SU-DHL-6 (cell line): ENCODE data around the gene CD8B.
"Not testable (repeated sequence)": the region's sequence is repeated elsewhere in the genome, so short reads cannot be mapped to it uniquely, and the experiment has no call there.

Experiments
- H2AFZ ChIP-seq: fragments of 200-600 bp; sonication (generic); 2 replicates; pipeline ENCODE4 v1.6.1; 2014; ENCODE audit warnings: low read depth, mild to moderate bottlenecking, moderate library complexity, mixed read lengths, antibody characterized with exemption, low read length; ENCODE audit not compliant: severe bottlenecking
- H3F3A ChIP-seq: fragments of 200-600 bp; shearing (Covaris generic); 2 replicates; pipeline ENCODE4 v1.6.0; 2016; ENCODE audit warnings: antibody characterized with exemption, mild to moderate bottlenecking; ENCODE audit not compliant: insufficient read depth
- H3K27ac ChIP-seq: fragments of 200-600 bp; sonication (generic); 2 replicates; pipeline ENCODE4 v1.5.1; 2016; ENCODE audit warnings: low read depth, mild to moderate bottlenecking, low read length, moderate library complexity, mixed read lengths
- H3K27me3 ChIP-seq: fragments of 200-600 bp; sonication (generic), shearing (Covaris generic); 2 replicates; pipeline ENCODE4 v1.6.0; 2014; ENCODE audit warnings: mild to moderate bottlenecking, low read length
- H3K36me3 ChIP-seq: fragments of 200-600 bp; sonication (generic); 2 replicates; pipeline ENCODE4 v1.6.1; 2014; ENCODE audit warnings: mild to moderate bottlenecking, low read length, mixed read lengths
- H3K4me2 ChIP-seq: fragments of 300-600, 200-600 bp; shearing (Covaris generic), sonication (generic); 2 replicates; pipeline ENCODE4 v1.6.0; 2014; ENCODE audit warnings: low read length, low read depth, mild to moderate bottlenecking; ENCODE audit not compliant: poor library complexity, severe bottlenecking
- H3K4me3 ChIP-seq: fragments of 200-600 bp; sonication (generic); 2 replicates; pipeline ENCODE4 v1.5.1; 2014; ENCODE audit warnings: antibody characterized with exemption, low read length, mild to moderate bottlenecking, mixed read lengths; ENCODE audit not compliant: insufficient read depth, poor library complexity, severe bottlenecking
- H3K79me2 ChIP-seq: fragments of 200-600 bp; sonication (generic); 2 replicates; pipeline ENCODE4 v1.6.1; 2014; ENCODE audit warnings: mild to moderate bottlenecking, low read length, moderate library complexity; ENCODE audit not compliant: insufficient read depth
- H3K9ac ChIP-seq: fragments of 200-600 bp; sonication (generic); 2 replicates; pipeline ENCODE4 v1.7.0; 2014; ENCODE audit warnings: mild to moderate bottlenecking, low read length
- H3K9me2 ChIP-seq: fragments of 200-600 bp; sonication (generic); replicated peaks from 2 replicates; pipeline ENCODE4 v1.6.1; 2014; ENCODE audit warnings: low read length; ENCODE audit not compliant: insufficient read depth
- H3K9me3 ChIP-seq: fragments of 200-600 bp; sonication (generic); 2 replicates; pipeline ENCODE4 v1.6.1; 2014; ENCODE audit warnings: low read length, mixed read lengths; ENCODE audit not compliant: insufficient read depth
- H4K20me1 ChIP-seq: fragments of 200-600 bp; sonication (generic); 2 replicates; pipeline ENCODE4 v1.6.1; 2014; ENCODE audit warnings: low read depth, mild to moderate bottlenecking, antibody characterized with exemption, low read length, moderate library complexity, mixed read lengths

The CD8B gene

GRCh38 chr2:86861628-86862379 is at the start of gene CD8B:
Gene CD8B (minus strand): TSS chr2:86861886. CDS start chr2:86861865, 21 bp downstream.
- H3F3A ChIP-seq, H4K20me1 ChIP-seq, H3K27me3 ChIP-seq, H3K9ac ChIP-seq, H3K79me2 ChIP-seq, H3K36me3 ChIP-seq, H3K4me3 ChIP-seq, H3K9me2 ChIP-seq, H3K9me3 ChIP-seq, H3K4me2 ChIP-seq, H2AFZ ChIP-seq, H3K27ac ChIP-seq: not testable (repeated sequence)

DNA sequence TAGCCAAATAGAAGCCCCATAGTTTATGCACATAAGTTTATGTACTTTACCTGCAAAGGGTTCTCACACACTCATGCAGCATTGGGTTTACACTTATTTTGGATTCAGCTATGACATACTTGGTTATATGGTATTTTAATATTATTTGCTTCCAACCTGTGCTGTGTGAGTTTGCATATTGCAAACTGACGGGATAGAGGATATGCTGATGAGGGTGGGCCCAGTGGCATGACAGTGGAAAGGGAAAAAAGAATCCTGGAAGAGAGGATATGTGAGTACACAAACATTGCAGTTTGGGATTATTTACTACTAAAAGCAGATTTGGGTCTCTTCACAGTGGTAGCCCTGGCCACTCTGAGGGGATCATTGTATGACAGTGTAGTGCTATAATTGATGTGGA is 44.2 kb upstream of the CD8B start:
- not testable (repeated sequence) for H3K9ac ChIP-seq, H3K36me3 ChIP-seq, H3K4me3 ChIP-seq, H3K4me2 ChIP-seq, H4K20me1 ChIP-seq, H3K79me2 ChIP-seq, H2AFZ ChIP-seq, H3K9me2 ChIP-seq, H3K9me3 ChIP-seq, H3K27me3 ChIP-seq, H3K27ac ChIP-seq, H3F3A ChIP-seq

GRCh38 chr2:86900687-86901086 is 39.0 kb upstream of the CD8B start:
- not testable (repeated sequence) for H3K27me3 ChIP-seq, H3K79me2 ChIP-seq, H3K9me3 ChIP-seq, H4K20me1 ChIP-seq, H3F3A ChIP-seq, H3K4me3 ChIP-seq, H3K36me3 ChIP-seq, H3K9ac ChIP-seq, H3K27ac ChIP-seq, H3K9me2 ChIP-seq, H2AFZ ChIP-seq, H3K4me2 ChIP-seq

GRCh38 chr2:86886026-86886425 is 24.3 kb upstream of the CD8B start:
- H4K20me1 ChIP-seq, H3K36me3 ChIP-seq, H3K9me3 ChIP-seq, H2AFZ ChIP-seq, H3F3A ChIP-seq, H3K9ac ChIP-seq, H3K79me2 ChIP-seq, H3K27me3 ChIP-seq, H3K4me3 ChIP-seq, H3K27ac ChIP-seq, H3K4me2 ChIP-seq, H3K9me2 ChIP-seq: not testable (repeated sequence)

DNA sequence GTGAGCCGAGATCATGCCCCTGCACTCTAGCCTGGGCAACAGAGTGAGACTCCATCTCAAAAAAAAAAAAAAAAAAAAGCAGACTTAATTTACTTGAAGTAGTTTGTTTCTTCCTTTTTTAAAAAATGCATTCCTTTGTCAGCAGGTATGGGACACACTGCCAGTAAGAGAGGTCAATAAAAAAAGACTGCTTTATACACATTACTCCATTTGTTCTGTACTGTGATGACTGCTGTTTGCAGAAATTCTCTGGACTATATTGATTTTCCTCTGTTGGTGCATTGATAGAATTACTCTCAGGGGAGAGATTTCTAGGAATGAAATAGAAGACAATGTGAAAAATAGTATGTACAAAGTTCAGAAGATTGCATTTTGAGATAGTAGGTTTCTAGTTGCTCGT is 21.2 kb upstream of the CD8B start:
- not testable (repeated sequence) for H3K27me3 ChIP-seq, H3K27ac ChIP-seq

GRCh38 chr2:86882118-86882665 is 20.5 kb upstream of the CD8B start:
- H3K9ac ChIP-seq, H3K4me2 ChIP-seq, H3K27ac ChIP-seq, H3K9me2 ChIP-seq, H3F3A ChIP-seq, H3K79me2 ChIP-seq, H4K20me1 ChIP-seq, H3K4me3 ChIP-seq, H2AFZ ChIP-seq, H3K9me3 ChIP-seq, H3K36me3 ChIP-seq, H3K27me3 ChIP-seq: not testable (repeated sequence)

More for the DNA sequence above, 21.2 kb upstream of the CD8B start:
- H3K79me2 ChIP-seq, H3K9ac ChIP-seq, H4K20me1 ChIP-seq, H3K9me3 ChIP-seq, H3K36me3 ChIP-seq, H3K4me2 ChIP-seq, H3F3A ChIP-seq, H3K4me3 ChIP-seq, H2AFZ ChIP-seq, H3K9me2 ChIP-seq: not testable (repeated sequence)

- not testable (repeated sequence) for H3K79me2 ChIP-seq, H2AFZ ChIP-seq, H3K9me3 ChIP-seq, H3F3A ChIP-seq, H3K36me3 ChIP-seq, H4K20me1 ChIP-seq, H3K9ac ChIP-seq, H3K27me3 ChIP-seq, H3K4me2 ChIP-seq, H3K4me3 ChIP-seq, H3K27ac ChIP-seq, H3K9me2 ChIP-seq
Observed at GRCh38 chr2:86878986-86879385, 17.3 kb upstream of the CD8B start.

GRCh38 chr2:86870941-86871340 is 9.3 kb upstream of the CD8B start:
- not testable (repeated sequence) for H3K79me2 ChIP-seq, H2AFZ ChIP-seq, H4K20me1 ChIP-seq, H3K27ac ChIP-seq, H3K9ac ChIP-seq, H3F3A ChIP-seq, H3K9me2 ChIP-seq, H3K4me3 ChIP-seq, H3K4me2 ChIP-seq, H3K36me3 ChIP-seq, H3K27me3 ChIP-seq, H3K9me3 ChIP-seq
